ENCODE measurements around the gene DLGAP1.

Gene DLGAP1

DNA sequence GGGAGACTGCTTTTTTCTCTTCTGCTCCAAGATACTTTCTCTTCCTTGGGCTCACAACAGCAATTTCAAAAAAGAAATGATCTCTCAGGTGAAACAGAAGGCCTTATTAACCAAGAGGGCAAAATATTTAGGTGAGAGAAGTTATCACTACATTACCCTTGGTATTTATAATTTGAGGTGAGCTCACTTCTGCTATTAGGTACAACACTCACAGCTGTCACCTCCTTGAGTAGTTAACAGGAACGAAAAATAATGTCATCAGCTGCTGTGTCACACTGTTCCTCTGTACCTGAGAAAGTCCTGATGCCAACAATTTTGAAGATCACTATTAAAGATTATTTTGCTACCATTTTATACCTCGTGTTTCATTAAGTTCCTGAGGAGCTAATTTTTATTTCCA lies 205.0 kb downstream of the DLGAP1 start:
- TF ChIP-seq ZFP3 (CRISPR knock-in tag; IDR thresholded peaks at IDR 0.05) (no peak), ARNTL (CRISPR knock-in tag; IDR thresholded peaks at IDR 0.05; ENCODE audit: borderline replicate concordance, low read depth) (no peak), OSR1 (CRISPR knock-in tag; IDR thresholded peaks at IDR 0.05) (no peak), GLIS3 (CRISPR knock-in tag; IDR thresholded peaks at IDR 0.05) (no peak), ZNF565 (CRISPR knock-in tag; conservative IDR thresholded peaks at IDR 0.05; ENCODE audit: low read depth) (no peak), ZC3H10 (CRISPR knock-in tag; IDR thresholded peaks at IDR 0.05) (no peak), ZFP30 (CRISPR knock-in tag; IDR thresholded peaks at IDR 0.05) (no peak), ZNF70 (CRISPR knock-in tag; IDR thresholded peaks at IDR 0.05) (no peak), SNAI2 (CRISPR knock-in tag; IDR thresholded peaks at IDR 0.05) (no peak), RARB (CRISPR knock-in tag; IDR thresholded peaks at IDR 0.05) (no peak), TOX (CRISPR knock-in tag; IDR thresholded peaks at IDR 0.05; ENCODE audit: borderline replicate concordance) (no peak), PPARA (CRISPR knock-in tag; IDR thresholded peaks at IDR 0.05; ENCODE audit: borderline replicate concordance) (no peak)
- TF ChIP-seq, protein P1, sequence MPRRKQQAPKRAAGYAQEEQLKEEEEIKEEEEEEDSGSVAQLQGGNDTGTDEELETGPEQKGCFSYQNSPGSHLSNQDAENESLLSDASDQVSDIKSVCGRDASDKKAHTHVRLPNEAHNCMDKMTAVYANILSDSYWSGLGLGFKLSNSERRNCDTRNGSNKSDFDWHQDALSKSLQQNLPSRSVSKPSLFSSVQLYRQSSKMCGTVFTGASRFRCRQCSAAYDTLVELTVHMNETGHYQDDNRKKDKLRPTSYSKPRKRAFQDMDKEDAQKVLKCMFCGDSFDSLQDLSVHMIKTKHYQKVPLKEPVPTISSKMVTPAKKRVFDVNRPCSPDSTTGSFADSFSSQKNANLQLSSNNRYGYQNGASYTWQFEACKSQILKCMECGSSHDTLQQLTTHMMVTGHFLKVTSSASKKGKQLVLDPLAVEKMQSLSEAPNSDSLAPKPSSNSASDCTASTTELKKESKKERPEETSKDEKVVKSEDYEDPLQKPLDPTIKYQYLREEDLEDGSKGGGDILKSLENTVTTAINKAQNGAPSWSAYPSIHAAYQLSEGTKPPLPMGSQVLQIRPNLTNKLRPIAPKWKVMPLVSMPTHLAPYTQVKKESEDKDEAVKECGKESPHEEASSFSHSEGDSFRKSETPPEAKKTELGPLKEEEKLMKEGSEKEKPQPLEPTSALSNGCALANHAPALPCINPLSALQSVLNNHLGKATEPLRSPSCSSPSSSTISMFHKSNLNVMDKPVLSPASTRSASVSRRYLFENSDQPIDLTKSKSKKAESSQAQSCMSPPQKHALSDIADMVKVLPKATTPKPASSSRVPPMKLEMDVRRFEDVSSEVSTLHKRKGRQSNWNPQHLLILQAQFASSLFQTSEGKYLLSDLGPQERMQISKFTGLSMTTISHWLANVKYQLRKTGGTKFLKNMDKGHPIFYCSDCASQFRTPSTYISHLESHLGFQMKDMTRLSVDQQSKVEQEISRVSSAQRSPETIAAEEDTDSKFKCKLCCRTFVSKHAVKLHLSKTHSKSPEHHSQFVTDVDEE (CRISPR knock-in tag; IDR thresholded peaks at IDR 0.05), result no peak
- TF ChIP-seq, protein P2, sequence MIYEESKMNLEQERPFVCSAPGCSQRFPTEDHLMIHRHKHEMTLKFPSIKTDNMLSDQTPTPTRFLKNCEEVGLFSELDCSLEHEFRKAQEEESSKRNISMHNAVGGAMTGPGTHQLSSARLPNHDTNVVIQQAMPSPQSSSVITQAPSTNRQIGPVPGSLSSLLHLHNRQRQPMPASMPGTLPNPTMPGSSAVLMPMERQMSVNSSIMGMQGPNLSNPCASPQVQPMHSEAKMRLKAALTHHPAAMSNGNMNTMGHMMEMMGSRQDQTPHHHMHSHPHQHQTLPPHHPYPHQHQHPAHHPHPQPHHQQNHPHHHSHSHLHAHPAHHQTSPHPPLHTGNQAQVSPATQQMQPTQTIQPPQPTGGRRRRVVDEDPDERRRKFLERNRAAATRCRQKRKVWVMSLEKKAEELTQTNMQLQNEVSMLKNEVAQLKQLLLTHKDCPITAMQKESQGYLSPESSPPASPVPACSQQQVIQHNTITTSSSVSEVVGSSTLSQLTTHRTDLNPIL (CRISPR knock-in tag; IDR thresholded peaks at IDR 0.05; ENCODE audit: low read depth), result no peak
- TF ChIP-seq, protein P3, sequence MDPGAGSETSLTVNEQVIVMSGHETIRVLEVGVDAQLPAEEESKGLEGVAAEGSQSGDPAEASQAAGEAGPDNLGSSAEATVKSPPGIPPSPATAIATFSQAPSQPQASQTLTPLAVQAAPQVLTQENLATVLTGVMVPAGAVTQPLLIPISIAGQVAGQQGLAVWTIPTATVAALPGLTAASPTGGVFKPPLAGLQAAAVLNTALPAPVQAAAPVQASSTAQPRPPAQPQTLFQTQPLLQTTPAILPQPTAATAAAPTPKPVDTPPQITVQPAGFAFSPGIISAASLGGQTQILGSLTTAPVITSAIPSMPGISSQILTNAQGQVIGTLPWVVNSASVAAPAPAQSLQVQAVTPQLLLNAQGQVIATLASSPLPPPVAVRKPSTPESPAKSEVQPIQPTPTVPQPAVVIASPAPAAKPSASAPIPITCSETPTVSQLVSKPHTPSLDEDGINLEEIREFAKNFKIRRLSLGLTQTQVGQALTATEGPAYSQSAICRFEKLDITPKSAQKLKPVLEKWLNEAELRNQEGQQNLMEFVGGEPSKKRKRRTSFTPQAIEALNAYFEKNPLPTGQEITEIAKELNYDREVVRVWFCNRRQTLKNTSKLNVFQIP (CRISPR knock-in tag; IDR thresholded peaks at IDR 0.05; ENCODE audit: borderline replicate concordance, low read depth), result no peak
- ATAC-seq, result no peak

DNA sequence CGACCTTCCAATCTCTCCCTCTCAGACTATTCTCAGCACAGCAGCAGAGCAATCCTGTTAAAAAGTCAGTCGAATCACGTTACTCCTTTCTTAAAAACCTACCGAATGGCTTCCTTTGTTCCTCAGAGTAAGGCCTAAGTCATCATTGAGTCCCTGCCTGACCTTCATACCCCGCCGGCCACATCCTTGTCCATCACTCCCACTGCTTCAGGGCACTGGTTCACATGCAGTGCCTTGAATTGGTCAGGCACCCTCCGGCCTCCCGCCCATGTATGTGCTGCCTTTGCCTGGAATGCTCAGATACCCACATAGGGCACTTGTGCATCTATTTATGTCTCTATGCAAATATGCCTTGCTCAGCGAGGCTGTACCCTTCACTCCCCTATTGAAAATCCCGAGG lies 206.4 kb downstream of the DLGAP1 start:
- no peak for ATAC-seq
- no peak for TF ChIP-seq GLIS3 (CRISPR knock-in tag; IDR thresholded peaks at IDR 0.05)
- TF ChIP-seq CSDC2 (CRISPR knock-in tag; IDR thresholded peaks at IDR 0.05), result no peak
- TF ChIP-seq ESRRG (CRISPR knock-in tag; IDR thresholded peaks at IDR 0.05), result no peak
- no peak for TF ChIP-seq ZNF70 (CRISPR knock-in tag; IDR thresholded peaks at IDR 0.05)
- no peak for TF ChIP-seq ARNTL (CRISPR knock-in tag; IDR thresholded peaks at IDR 0.05; ENCODE audit: borderline replicate concordance, low read depth)
- TF ChIP-seq ZNF8 (CRISPR knock-in tag; IDR thresholded peaks at IDR 0.05), result no peak
- TF ChIP-seq SNAI2 (CRISPR knock-in tag; IDR thresholded peaks at IDR 0.05), result no peak
- TF ChIP-seq, protein P3 (CRISPR knock-in tag; IDR thresholded peaks at IDR 0.05; ENCODE audit: borderline replicate concordance, low read depth), result no peak

DNA sequence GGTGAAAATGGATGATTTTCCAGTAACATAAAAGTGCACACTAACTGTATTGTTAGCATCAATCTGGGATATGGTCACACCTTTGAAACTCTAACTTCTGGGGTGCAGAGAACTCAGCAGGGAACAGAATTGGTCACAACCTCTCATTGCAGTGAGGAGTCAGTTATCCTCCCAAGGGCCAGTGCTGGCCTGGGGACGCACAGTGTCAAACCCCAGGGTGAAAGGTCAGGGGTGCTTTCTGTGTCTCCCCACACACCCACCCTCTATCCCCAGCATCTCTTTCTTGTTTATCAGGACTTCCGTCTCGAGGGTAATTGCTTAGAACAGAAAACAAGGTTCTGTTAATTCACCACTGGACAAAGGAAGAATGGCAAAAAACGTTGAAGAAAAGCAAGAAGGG lies 208.7 kb downstream of the DLGAP1 start:
- no peak for TF ChIP-seq PPARA (CRISPR knock-in tag; IDR thresholded peaks at IDR 0.05; ENCODE audit: borderline replicate concordance)
- ATAC-seq, result no peak

DNA sequence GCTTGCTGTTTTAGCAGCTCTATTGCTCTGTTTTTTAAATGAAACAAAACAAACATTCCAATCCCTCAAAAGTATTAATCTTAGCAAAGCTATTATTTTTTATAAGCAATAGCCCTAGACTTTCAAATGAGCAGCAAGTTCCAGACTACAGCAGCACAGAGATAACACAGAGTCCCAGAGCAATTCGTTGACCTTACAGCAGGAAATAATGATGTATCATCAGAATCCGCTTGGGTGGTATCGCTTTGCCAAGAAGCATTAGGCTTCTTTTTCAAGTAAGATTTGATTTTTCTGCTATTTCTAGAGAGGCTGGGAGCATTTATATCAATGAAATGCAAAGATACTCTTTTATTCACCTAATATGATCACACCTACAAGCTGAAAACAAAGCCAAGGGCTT lies 209.7 kb downstream of the DLGAP1 start:
- no peak for ATAC-seq
- TF ChIP-seq GLIS3 (CRISPR knock-in tag; IDR thresholded peaks at IDR 0.05), result no peak
- TF ChIP-seq, protein P1 (CRISPR knock-in tag; IDR thresholded peaks at IDR 0.05), result no peak
- TF ChIP-seq, protein P4, sequence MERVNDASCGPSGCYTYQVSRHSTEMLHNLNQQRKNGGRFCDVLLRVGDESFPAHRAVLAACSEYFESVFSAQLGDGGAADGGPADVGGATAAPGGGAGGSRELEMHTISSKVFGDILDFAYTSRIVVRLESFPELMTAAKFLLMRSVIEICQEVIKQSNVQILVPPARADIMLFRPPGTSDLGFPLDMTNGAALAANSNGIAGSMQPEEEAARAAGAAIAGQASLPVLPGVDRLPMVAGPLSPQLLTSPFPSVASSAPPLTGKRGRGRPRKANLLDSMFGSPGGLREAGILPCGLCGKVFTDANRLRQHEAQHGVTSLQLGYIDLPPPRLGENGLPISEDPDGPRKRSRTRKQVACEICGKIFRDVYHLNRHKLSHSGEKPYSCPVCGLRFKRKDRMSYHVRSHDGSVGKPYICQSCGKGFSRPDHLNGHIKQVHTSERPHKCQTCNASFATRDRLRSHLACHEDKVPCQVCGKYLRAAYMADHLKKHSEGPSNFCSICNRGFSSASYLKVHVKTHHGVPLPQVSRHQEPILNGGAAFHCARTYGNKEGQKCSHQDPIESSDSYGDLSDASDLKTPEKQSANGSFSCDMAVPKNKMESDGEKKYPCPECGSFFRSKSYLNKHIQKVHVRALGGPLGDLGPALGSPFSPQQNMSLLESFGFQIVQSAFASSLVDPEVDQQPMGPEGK (CRISPR knock-in tag; IDR thresholded peaks at IDR 0.05; ENCODE audit: borderline replicate concordance), result no peak

All from SK-N-SH treated with all-trans-retinoic acid at 6 μM for 48 hours (cell line).